Thyroid gland (tissue), 4 donors: ENCODE data around the gene CYB5R4.

Experiments
- POLR2A ChIP-seq, 2 donors: fragments of 450-650 bp; IDR thresholded peaks; one replicate each; pipeline ENCODE4 v1.6.1; 2017; ENCODE audit warnings: antibody characterized with exemption in 2 of 2, mild to moderate bottlenecking in 2 of 2, moderate library complexity in 1 of 2
- TF ChIP-seq, protein P1 (sequence below), 6 experiments: fragments of 200-600 bp in 3 of 6; fragments of 450-650 bp in 3 of 6; sonication (generic) in 3 of 6; IDR thresholded peaks; one replicate each; pipeline ENCODE4 v1.5.1; 2016 to 2019; ENCODE audit warnings: antibody characterized with exemption in 6 of 6, mild to moderate bottlenecking in 2 of 6, inconsistent platforms in 1 of 6, moderate library complexity in 1 of 6

GRCh38 chr6:83954371-83954770 lies 94.9 kb downstream of the CYB5R4 start:
- TF ChIP-seq, protein P1, sequence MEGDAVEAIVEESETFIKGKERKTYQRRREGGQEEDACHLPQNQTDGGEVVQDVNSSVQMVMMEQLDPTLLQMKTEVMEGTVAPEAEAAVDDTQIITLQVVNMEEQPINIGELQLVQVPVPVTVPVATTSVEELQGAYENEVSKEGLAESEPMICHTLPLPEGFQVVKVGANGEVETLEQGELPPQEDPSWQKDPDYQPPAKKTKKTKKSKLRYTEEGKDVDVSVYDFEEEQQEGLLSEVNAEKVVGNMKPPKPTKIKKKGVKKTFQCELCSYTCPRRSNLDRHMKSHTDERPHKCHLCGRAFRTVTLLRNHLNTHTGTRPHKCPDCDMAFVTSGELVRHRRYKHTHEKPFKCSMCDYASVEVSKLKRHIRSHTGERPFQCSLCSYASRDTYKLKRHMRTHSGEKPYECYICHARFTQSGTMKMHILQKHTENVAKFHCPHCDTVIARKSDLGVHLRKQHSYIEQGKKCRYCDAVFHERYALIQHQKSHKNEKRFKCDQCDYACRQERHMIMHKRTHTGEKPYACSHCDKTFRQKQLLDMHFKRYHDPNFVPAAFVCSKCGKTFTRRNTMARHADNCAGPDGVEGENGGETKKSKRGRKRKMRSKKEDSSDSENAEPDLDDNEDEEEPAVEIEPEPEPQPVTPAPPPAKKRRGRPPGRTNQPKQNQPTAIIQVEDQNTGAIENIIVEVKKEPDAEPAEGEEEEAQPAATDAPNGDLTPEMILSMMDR (IDR thresholded peaks at IDR 0.05), result no peak
- TF ChIP-seq POLR2A (IDR thresholded peaks at IDR 0.05), result no peak
